NCI-H2171 (cell line): ENCODE data around the gene BTG2.

ENCODE experiments used
- DNase-seq: peaks from one replicate; lab custom pipeline; 2025; lab: John Stamatoyannopoulos, UW

BTG2 gene

GRCh38 chr1:203342192-203342940 is 37.0 kb downstream of the BTG2 start:
- DNase-seq = peak; percentile 39

- DNase-seq = no peak
Observed at GRCh38 chr1:203343956-203344754, 38.8 kb downstream of the BTG2 start.

- no peak for DNase-seq
Observed at GRCh38 chr1:203346060-203346768, 40.9 kb downstream of the BTG2 start.

GRCh38 chr1:203346769-203347102 is 41.4 kb downstream of the BTG2 start:
- no peak for DNase-seq

GRCh38 chr1:203349166-203349565 is 43.8 kb downstream of the BTG2 start:
- DNase-seq = no peak

- no peak for DNase-seq
Observed at GRCh38 chr1:203349773-203350524, 44.6 kb downstream of the BTG2 start.

- DNase-seq = no peak
Observed at GRCh38 chr1:203351037-203351625, 45.8 kb downstream of the BTG2 start, which contains the start of gene FMOD. FMOD (minus strand) TSS chr1:203351122; CDS start chr1:203348270, 2,852 bp downstream.

- no peak for DNase-seq
Observed at GRCh38 chr1:203353486-203353885, 48.2 kb downstream of the BTG2 start.

- no peak for DNase-seq
Observed at GRCh38 chr1:203354246-203354645, 48.9 kb downstream of the BTG2 start.

GRCh38 chr1:203359010-203359571 is 53.8 kb downstream of the BTG2 start:
- DNase-seq = no peak
